MM.1S (cell line): ENCODE measurements around the gene MACIR.

ENCODE experiments used
- CTCF ChIP-seq: fragments of 300-600 bp; sonication (generic); IDR thresholded peaks from 2 replicates; pipeline ENCODE4 v1.5.1; 2016; ENCODE audit warnings: antibody characterized with exemption, low read length, mixed read lengths
- EZH2 ChIP-seq: fragments of 300-600 bp; sonication (generic); optimal IDR thresholded peaks from 2 replicates; pipeline ENCODE3; 2017; ENCODE audit warnings: low read depth, mild to moderate bottlenecking, antibody characterized with exemption, low read length, mixed read lengths
- EZH2phosphoT487 ChIP-seq: fragments of 300-600 bp; sonication (generic); IDR thresholded peaks from 2 replicates; pipeline ENCODE4 v1.6.1; 2018; ENCODE audit warnings: antibody characterized with exemption, low read length

GRCh38 chr5:103249068-103249467 is 9.5 kb upstream of the MACIR start:
- no peak for TF ChIP-seq EZH2
- no peak for TF ChIP-seq CTCF
- no peak for TF ChIP-seq EZH2phosphoT487
